Parathyroid adenoma (tissue), 2 donors: Measurements from ENCODE around the gene PARK7.

Experiments used
- H2AFZ ChIP-seq: fragments of 300-600 bp; sonication (generic); one replicate; pipeline ENCODE4 v1.7.0; 2017; ENCODE audit warnings: antibody characterized with exemption, mild to moderate bottlenecking
- H3K27ac ChIP-seq: fragments of 300-600 bp; sonication (generic); one replicate; pipeline ENCODE4 v1.7.0; 2017
- H3K27me3 ChIP-seq: fragments of 300-600 bp; sonication (generic); one replicate; pipeline ENCODE4 v1.7.0; 2017; ENCODE audit warnings: low read length; ENCODE audit not compliant: control insufficient read depth, insufficient read depth
- H3K36me3 ChIP-seq: fragments of 300-600 bp; sonication (generic); one replicate; pipeline ENCODE4 v1.7.0; 2017; ENCODE audit warnings: low read length; ENCODE audit not compliant: control insufficient read depth, insufficient read depth
- H3K4me1 ChIP-seq: fragments of 300-600 bp; sonication (generic); one replicate; pipeline ENCODE4 v1.7.0; 2017; ENCODE audit warnings: control low read depth
- H3K4me2 ChIP-seq: fragments of 300-600 bp; sonication (generic); one replicate; pipeline ENCODE4 v1.7.0; 2017; ENCODE audit warnings: low read length
- H3K4me3 ChIP-seq: fragments of 300-600 bp; sonication (generic); one replicate; pipeline ENCODE4 v1.7.0; 2017; ENCODE audit warnings: low read depth, low read length
- H3K79me2 ChIP-seq: fragments of 300-600 bp; sonication (generic); one replicate; pipeline ENCODE4 v1.7.0; 2017; ENCODE audit warnings: control low read depth
- H3K9ac ChIP-seq: fragments of 300-600 bp; sonication (generic); one replicate; pipeline ENCODE4 v1.7.0; 2017; ENCODE audit warnings: mild to moderate bottlenecking
- H3K9me3 ChIP-seq: fragments of 300-600 bp; sonication (generic); one replicate; pipeline ENCODE4 v1.7.0; 2017; ENCODE audit warnings: low read length; ENCODE audit not compliant: control insufficient read depth
- CTCF ChIP-seq: fragments of 300-600 bp; sonication (generic); IDR thresholded peaks from one replicate; pipeline ENCODE4 v1.7.0; 2017; ENCODE audit warnings: antibody characterized with exemption, mild to moderate bottlenecking
- donor health status: primary hyperparathyroidism.

Gene PARK7

GRCh38 chr1:8026153-8026975 lies 64.9 kb downstream of the PARK7 start, which contains the start of gene ERRFI1:
TSS of gene ERRFI1 (minus strand) at chr1:8026309. CDS start at chr1:8015619, 10,690 bp downstream.
- peaks cover 5% of the 10 kb centered on the region for H3K79me2 ChIP-seq
- H3K4me1 ChIP-seq, result peaks cover 6% of the 10 kb centered on the region
- H3K4me3 ChIP-seq, result peak within 1 kb of the TSS; percentile 68
- no peak for TF ChIP-seq CTCF
- H3K9me3 ChIP-seq, result no peaks in the 10 kb centered on the region
- peak within 1 kb of the TSS; percentile 86 for H3K4me2 ChIP-seq
- no peaks in the 10 kb centered on the region for H3K36me3 ChIP-seq
- no peaks in the 10 kb centered on the region for H3K27me3 ChIP-seq
- H3K27ac ChIP-seq, result peak within 1 kb of the TSS; percentile 94
- H3K9ac ChIP-seq, result peak within 1 kb of the TSS; percentile 80
- peak within 1 kb of the TSS; percentile 86 for H2AFZ ChIP-seq

GRCh38 chr1:8026976-8027747 lies 65.7 kb downstream of the PARK7 start:
- TF ChIP-seq CTCF, result no peak
- H3K9me3 ChIP-seq, result no peaks in the 10 kb centered on the region
- peaks cover 6% of the 10 kb centered on the region for H3K4me1 ChIP-seq
- peak overlapping the region; percentile 86 for H2AFZ ChIP-seq
- no peaks in the 10 kb centered on the region for H3K27me3 ChIP-seq
- no peaks in the 10 kb centered on the region for H3K36me3 ChIP-seq
- H3K4me3 ChIP-seq, result peak overlapping the region; percentile 68
- peak overlapping the region; percentile 94 for H3K27ac ChIP-seq
- peak overlapping the region; percentile 80 for H3K9ac ChIP-seq
- H3K4me2 ChIP-seq, result peak overlapping the region; percentile 86
- H3K79me2 ChIP-seq, result peaks cover 5% of the 10 kb centered on the region

GRCh38 chr1:8027748-8028570 lies 66.4 kb downstream of the PARK7 start:
- TF ChIP-seq CTCF, result no peak
- H3K27ac ChIP-seq, result peak overlapping the region; percentile 94
- H3K9ac ChIP-seq, result no peak overlapping the region

GRCh38 chr1:8028571-8028910 lies 67.0 kb downstream of the PARK7 start:
- Histone ChIP-seq H3K9me3 (no peaks in the 10 kb centered on the region), H3K9ac (no peak overlapping the region), H3K4me2 (peak overlapping the region; percentile 6), H3K36me3 (no peaks in the 10 kb centered on the region), H3K27me3 (no peaks in the 10 kb centered on the region), H2AFZ (no peak overlapping the region), H3K79me2 (no peaks in the 10 kb centered on the region), H3K4me3 (no peak overlapping the region), H3K4me1 (peaks cover 6% of the 10 kb centered on the region), H3K27ac (peak overlapping the region; percentile 39)
- TF ChIP-seq CTCF, result no peak

More at GRCh38 chr1:8027748-8028570, 66.4 kb downstream of the PARK7 start:
- Histone ChIP-seq H3K4me3 (no peak overlapping the region), H3K4me2 (peak overlapping the region; percentile 6), H3K27me3 (no peaks in the 10 kb centered on the region), H3K79me2 (peaks cover 2% of the 10 kb centered on the region), H3K36me3 (no peaks in the 10 kb centered on the region), H3K9me3 (no peaks in the 10 kb centered on the region), H2AFZ (no peak overlapping the region), H3K4me1 (peaks cover 6% of the 10 kb centered on the region)
